GM08714 (cell line): ENCODE measurements around the gene PCMTD2.
"Not testable (repeated sequence)": the region's sequence is repeated elsewhere in the genome, so short reads cannot be mapped to it uniquely, and the experiment has no call there.

Experiments used
- H3K4me3 ChIP-seq: fragments of 200-500 bp; sonication (Bioruptor generic); 2 replicates; pipeline ENCODE4 v1.5.1; 2014; ENCODE audit warnings: mild to moderate bottlenecking, low read length, inconsistent platforms
- ZNF274 ChIP-seq: IDR thresholded peaks from 2 replicates; pipeline ENCODE4 v1.6.1; 2012; ENCODE audit warnings: mild to moderate bottlenecking, low read depth, low read length

PCMTD2 gene

GRCh38 chr20:64273109-64273508 is 17.6 kb downstream of the PCMTD2 start:
- H3K4me3 ChIP-seq, result no peak overlapping the region
- no peak for TF ChIP-seq ZNF274

- H3K4me3 ChIP-seq, result no peak overlapping the region
- no peak for TF ChIP-seq ZNF274
Measured at GRCh38 chr20:64276817-64277216, 21.3 kb downstream of the PCMTD2 start.

DNA sequence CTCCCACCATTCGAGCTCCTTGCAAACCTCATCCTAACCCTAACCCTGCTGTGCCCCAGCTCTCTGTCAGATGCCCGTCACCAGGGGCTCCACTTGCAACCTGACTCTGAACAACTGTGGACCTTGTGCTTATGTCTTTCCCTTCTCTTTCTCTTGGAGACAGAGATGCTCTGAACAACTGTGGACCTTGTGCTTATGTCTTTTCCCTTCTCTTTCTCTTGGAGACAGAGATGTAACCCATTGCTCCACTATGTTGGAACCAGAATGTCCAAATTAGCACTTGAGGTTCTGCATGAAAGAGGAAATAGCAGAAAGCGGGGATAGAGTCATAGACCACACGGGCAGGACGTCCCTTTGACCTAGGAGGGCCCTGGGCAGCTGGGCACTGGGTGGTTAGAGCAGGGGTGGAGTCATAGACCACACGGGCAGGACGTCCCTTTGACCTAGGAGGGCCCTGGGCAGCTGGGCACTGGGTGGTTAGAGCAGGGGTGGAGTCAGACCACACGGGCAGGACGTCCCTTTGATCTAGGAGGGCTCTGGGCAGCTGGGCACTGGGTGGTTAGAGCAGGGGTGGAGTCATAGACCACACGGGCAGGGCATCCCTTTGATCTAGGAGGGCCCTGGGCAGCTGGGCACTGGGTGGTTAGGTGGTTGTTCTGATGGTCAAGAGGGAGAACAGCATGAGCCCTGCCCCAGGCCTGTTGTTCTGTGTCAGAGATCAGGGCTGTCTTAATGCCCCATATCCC is 22.2 kb downstream of the PCMTD2 start:
- no peak for TF ChIP-seq ZNF274

DNA sequence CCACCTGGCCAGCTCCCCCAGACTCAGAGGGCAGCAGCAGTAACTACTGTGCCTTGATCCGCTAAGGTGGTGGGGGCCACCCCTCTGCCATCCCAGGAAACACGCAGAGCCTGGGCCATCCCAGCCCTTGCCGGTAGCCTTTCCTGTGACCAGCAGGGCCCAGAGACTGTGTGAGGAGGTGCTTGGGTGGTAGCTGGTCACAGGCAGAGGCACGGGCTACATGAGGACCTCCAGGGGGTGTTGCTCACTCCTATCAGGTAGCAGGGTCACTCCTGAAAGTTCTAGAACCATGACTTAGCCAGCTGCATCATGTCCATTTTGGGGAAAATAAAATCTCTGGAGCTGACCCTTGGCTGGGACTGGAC is 22.8 kb downstream of the PCMTD2 start:
- no peak for TF ChIP-seq ZNF274
- H3K4me3 ChIP-seq, result no peak overlapping the region

More for the DNA sequence above, 22.2 kb downstream of the PCMTD2 start:
- no peak overlapping the region for H3K4me3 ChIP-seq

- TF ChIP-seq ZNF274, result no peak
- H3K4me3 ChIP-seq, result no peak overlapping the region
Measured at GRCh38 chr20:64279826-64280459, 24.4 kb downstream of the PCMTD2 start.

DNA sequence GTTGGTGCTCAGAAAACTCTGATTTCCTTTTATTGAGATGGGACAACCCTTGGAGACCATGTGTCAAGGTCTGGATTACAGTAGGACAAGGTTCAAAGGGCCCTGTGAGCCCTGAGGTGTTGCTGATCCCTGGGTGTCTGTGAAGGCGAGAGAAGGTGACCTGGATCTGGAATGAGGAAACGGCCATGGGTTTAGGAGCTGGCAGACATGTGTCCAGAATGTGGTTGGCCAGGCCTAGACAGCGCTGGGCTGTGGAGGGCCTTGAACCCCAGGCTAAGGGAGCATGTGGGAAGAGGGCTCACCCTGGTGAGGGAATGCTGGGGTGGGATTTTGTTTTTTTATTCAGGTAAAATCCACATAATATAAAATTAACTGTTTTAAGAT is 24.9 kb downstream of the PCMTD2 start:
- no peak overlapping the region for H3K4me3 ChIP-seq
- no peak for TF ChIP-seq ZNF274

DNA sequence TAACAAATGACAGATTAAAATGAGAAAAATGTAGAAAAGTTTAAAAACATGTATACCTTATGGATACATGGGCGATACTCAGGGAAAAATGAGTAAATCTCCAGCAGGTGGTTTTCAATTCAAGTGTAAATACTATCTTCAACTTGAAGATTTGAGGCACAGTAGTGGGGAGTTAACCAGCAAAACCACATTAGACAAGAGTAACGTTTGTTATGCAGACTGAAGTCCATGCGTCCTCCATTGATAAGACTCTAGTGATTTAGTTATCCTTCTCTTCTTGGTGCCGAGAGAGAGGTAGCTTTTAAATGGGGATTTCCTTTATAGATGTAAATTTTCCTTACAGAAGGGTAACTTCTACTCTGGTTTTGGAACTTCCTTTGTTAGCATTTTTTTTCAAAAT is 28.1 kb downstream of the PCMTD2 start:
- TF ChIP-seq ZNF274, result no peak
- no peak overlapping the region for H3K4me3 ChIP-seq

DNA sequence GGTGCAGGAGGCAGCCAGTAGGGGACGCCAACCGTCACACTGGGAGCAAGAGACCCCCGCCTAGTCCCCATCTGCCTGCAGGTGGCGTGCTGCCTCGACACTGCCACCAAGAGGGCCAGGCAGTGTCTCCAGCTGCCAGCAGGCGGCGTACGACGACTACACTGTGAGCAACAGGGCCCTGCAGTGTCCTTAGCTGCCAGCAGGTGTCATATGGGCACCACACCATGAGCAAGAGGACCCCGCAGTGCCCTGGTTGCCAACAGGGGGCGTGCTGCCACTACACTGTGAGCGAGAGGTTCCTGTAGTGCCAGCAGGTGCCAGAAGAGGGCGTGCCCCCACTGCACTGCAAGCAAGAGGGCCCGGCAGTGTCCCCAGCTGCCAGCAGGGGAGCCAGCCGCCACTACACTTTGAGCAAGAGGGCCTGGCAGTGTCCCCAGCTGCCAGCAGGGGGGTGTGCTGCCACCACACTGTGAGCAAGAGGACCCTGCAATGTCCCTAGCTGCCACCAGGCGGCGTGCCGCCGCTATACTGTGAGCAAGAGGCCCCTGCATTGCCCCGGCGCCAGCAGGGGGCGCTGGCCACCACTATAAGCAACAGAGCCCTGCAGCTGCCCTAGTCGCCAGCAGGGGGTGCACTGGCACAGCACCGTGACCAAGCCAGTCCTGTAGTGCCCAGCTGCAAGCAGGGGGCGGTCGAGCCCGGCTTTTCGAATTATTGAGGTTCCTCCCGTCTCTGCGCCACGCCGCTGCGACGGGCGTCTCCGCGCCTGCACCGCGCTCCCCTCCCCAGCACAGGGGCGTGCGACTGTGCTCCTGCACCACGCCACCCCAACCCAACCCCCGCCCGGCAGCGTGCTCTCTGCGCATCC is 30.3 kb downstream of the PCMTD2 start:
- H3K4me3 ChIP-seq, result not testable (repeated sequence)

DNA sequence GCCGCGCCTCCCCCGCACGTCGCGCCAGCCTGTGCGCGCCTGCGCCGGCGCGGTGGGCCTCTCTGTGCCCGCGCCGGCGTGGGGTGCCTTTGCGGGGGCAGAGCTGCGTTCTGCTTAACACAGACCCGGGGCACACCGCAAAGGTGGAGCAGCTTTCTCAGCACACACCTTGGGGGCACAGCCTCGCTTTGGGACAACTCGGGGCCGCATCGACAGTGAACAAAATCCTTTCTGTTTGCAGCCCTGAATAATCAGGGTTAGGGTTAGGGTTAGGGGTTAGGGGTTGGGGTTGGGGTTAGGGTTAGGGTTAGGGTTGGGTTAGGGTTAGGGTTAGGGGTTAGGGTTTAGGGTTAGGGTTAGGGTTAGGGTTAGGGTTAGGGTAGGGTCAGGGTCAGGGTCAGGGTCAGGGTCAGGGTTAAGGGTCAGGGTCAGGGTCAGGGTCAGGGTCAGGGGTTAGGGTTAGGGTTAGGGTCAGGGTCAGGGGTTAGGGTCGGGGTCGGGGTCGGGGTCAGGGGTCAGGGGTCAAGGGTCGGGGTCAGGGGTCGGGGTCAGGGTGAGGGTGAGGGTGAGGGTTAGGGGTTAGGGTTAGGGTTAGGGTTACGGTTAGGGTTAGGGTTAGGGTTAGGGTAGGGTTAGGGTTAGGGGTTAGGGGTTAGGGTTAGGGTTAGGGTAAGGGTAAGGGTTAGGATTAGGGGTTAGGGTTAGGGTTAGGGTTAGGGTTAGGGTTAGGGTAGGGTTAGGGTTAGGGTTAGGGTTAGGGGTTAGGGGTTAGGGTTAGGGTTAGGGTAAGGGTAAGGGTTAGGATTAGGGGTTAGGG is 31.1 kb downstream of the PCMTD2 start:
- H3K4me3 ChIP-seq, result not testable (repeated sequence)

- H3K4me3 ChIP-seq, result not testable (repeated sequence)
Measured at GRCh38 chr20:64287264-64287590, 31.7 kb downstream of the PCMTD2 start.

DNA sequence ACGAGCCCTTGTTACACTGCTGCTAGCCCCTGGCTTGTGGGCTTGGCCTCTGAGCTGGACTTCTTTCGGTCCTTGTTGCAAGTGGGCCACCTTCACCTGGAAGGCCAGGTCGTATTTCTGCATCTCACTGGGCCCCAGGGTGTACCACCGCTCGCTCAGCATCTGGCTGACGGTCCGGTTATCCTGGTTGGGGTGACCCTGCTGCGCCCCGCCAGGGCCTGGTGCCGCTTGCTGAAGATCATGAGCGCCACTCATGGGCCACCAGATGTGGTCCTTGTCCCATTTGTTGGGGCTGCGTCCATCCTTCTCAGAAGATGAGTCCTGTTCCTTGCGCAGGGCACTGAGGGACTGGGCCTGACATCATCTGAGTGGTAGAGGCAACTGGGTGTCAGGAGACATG is 36.6 kb downstream of the PCMTD2 start:
- H3K4me3 ChIP-seq, result not testable (repeated sequence)

DNA sequence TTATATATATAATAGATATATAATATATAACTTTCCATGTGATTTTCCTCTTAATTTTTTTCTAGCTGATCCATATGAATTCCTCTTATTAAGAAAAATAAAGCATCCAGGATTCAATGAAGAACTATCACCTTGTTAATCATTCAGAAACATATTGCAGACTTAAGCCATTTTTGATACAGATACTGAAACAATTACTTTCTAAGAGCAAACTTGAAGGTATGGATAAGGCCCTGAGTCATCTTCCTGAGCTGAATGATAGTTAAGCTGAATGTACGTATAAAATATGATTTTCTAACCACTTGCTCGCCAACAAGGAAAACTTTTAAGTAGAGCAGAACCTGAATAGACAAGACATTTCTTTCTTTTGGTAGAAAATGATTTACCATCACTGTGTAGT is 47.5 kb downstream of the PCMTD2 start:
- not testable (repeated sequence) for H3K4me3 ChIP-seq

- not testable (repeated sequence) for H3K4me3 ChIP-seq
Measured at GRCh38 chr20:64313761-64314160, 58.2 kb downstream of the PCMTD2 start.

DNA sequence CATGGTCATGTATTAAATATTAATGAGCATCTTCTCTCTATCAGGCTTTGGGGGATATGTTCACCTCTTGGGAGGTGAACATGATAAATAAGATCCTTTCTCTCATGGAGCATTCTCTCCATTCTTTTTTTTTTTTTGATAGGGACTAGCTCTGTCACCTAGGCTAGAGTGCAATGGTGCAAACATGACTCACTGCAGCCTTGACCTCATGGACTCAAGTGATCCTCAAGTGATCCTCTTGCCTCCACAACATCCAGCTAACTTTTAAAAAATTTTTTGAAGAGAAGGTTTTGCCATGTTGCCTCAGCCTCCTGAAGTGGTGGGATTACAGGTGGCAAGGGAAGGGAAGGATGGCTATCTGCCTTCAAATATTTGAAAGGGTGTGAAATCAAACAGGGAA is 59.8 kb downstream of the PCMTD2 start:
- not testable (repeated sequence) for H3K4me3 ChIP-seq

- not testable (repeated sequence) for H3K4me3 ChIP-seq
Measured at GRCh38 chr20:64315884-64316283, 60.3 kb downstream of the PCMTD2 start.

DNA sequence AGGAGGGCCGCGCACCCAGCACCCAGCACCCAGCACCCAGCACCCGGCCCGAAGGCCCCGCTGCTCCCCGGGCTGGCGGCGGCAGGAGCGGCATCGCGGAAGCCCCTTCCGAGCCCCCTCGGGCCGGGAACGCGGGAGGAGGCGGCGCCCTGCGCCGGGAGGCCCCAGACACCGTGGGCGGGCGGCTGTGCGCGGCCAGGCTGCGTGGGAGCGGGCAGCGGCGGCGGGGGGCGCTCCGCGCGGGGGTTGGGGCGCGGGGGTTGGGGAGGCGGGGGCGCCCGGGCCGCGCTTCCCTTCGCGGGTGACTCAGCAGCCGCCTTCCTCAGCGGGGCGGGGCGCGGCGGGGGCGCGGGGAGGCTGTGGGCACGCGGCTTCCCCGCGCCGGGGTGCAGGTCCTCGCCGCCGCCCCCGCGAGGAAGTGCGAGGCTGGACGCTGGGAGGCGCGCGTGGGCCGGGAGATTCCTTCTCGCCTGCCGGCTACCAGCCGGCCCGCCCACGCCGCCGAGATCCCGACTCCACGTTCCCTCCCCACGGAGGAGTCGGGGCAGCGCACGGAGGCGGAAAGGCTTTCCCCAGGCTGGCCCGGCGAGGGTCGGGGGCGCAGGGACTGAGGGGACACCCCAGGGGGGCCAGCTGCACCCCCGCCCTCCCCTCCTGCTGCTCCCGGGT is 61.0 kb downstream of the PCMTD2 start:
- H3K4me3 ChIP-seq, result not testable (repeated sequence)

DNA sequence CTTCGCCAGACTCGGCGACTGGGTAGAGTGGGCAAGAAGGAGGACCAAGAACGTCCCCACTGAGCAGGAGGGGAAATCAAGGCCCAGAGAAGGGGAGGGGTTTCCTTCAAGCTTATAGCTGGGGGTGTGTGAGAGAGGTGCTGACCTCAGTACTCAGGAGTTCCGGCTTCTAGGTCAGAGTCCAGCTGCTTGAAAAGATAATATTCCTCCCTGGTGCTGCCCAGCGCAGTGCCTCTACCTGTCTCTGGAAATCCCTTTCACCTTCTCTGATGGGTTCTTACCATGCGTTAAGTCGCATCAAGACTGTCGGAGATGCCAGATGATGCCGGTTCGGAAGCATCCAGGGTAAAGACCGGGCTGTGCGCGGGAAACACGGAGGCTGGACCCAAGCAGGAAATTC is 61.8 kb downstream of the PCMTD2 start:
- not testable (repeated sequence) for H3K4me3 ChIP-seq

- H3K4me3 ChIP-seq, result not testable (repeated sequence)
Measured at GRCh38 chr20:64318056-64318455, 62.5 kb downstream of the PCMTD2 start.

DNA sequence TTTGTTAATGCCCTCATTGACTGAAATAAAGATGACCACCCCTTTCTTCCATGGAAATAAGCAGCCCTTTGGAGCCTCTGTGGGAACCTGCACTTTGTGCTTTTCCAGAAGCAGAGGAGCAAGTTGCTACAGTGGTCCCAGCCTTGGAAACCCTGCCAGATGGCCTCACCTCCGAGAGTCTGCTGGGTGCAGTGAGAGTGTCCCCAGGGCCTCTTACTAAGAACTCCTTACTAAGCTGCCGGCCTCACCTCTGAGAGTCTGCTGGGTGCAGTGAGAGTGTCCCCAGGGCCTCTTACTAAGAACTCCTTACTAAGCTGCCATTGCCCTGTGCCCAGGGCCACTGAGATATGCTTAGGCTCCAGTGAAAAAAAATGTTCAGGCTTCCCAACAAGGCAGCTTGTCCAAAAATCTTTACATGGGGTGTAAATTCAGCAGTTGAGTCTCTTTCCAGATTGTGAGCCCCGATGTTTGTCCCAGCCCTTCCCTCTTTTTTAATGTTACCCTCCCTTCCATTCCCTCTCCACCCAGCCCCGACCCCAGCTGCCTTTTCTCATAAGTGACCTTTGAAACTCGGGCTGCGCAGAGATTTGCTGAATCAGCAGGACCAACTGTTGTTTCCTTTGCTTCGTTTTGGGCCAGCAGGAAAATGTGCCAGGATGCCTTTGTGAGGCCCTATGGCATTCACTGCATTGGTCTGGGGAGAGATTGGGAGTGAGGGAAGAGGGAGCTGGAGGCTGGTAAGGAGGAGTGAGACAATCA is 66.7 kb downstream of the PCMTD2 start:
- H3K4me3 ChIP-seq, result not testable (repeated sequence)
